GM10266 (cell line): ENCODE measurements around the gene SH3GL1.

Experiments
- DNase-seq: peaks from one replicate; pipeline ENCODE4 v3.0.0; 2012; ENCODE audit errors: extremely low spot score
- CTCF ChIP-seq: IDR thresholded peaks from 2 replicates; pipeline ENCODE4 v1.5.1; 2012; ENCODE audit warnings: mild to moderate bottlenecking, low read depth; ENCODE audit not compliant: control insufficient read depth, insufficient read depth; ENCODE audit errors: missing control alignments

Gene SH3GL1

GRCh38 chr19:4359627-4360000, 40.7 kb downstream of the SH3GL1 start:
- TF ChIP-seq CTCF: no peak
- no peak for DNase-seq

- no peak for DNase-seq
- TF ChIP-seq CTCF: no peak
Observed at GRCh38 chr19:4358709-4359626, 41.4 kb downstream of the SH3GL1 start.

GRCh38 chr19:4357921-4358326, 42.4 kb downstream of the SH3GL1 start:
- peak; percentile 27 for DNase-seq
- TF ChIP-seq CTCF: no peak

- no peak for DNase-seq
- TF ChIP-seq CTCF: no peak
Observed at GRCh38 chr19:4357095-4357797, 43.1 kb downstream of the SH3GL1 start.

GRCh38 chr19:4354897-4355296, 45.5 kb downstream of the SH3GL1 start:
- TF ChIP-seq CTCF: no peak
- DNase-seq: no peak

- no peak for TF ChIP-seq CTCF
- no peak for DNase-seq
Observed at GRCh38 chr19:4354282-4354681, 46.1 kb downstream of the SH3GL1 start.

GRCh38 chr19:4352701-4353121, 47.6 kb downstream of the SH3GL1 start:
- TF ChIP-seq CTCF: peak; percentile 80
- peak; percentile 83 for DNase-seq
